Measurements from ENCODE around the gene DDR2. TPM values are rescaled to one million over a fixed set of nuclear protein-coding genes. Genes with fewer than 3 reads are reported as not detected.
A peak's percentile ranks its signal among the peaks of the same experiment; 100 is the strongest.
"Not testable (repeated sequence)": the region's sequence is repeated elsewhere in the genome, so short reads cannot be mapped to it uniquely, and the experiment has no call there.

DDR2 gene
- total and polyA plus RNA-seq, 3 experiments from 2014 or later: 0.09 to 0.20 (median 0.13) TPM

- H3K4me3 Mint-ChIP-seq, H3K9me3 Mint-ChIP-seq, DNase-seq: not testable (repeated sequence)
Measured at GRCh38 chr1:162818666-162819065, 186.4 kb downstream of the DDR2 start.

GRCh38 chr1:162822391-162823200, 190.3 kb downstream of the DDR2 start:
- H3K4me1 ChIP-seq (ENCODE audit: insufficient read depth, low read length): peaks cover 14% of the 10 kb centered on the region
- DNase-seq: peak in 1 of 5 donors; percentile 1
- POLR2A ChIA-PET: no interaction called here
- peaks cover 10 to 36% of the 10 kb centered on the region in 2 donors for H3K27me3 Mint-ChIP-seq
- H3K27ac ChIP-seq (ENCODE audit: low read depth, low read length): no peak overlapping the region
- H3K36me3 ChIP-seq (ENCODE audit: insufficient read depth, low read length): no peaks in the 10 kb centered on the region
- H3K4me3 ChIP-seq (ENCODE audit: low read length): peak overlapping the region; percentile 23
- H3K27ac Mint-ChIP-seq: peak overlapping the region in 7 of 8 donors; percentile 48 to 94 (median 84)
- H3K27me3 ChIP-seq (ENCODE audit: insufficient read depth, low read length, poor library complexity, severe bottlenecking): peaks cover 3% of the 10 kb centered on the region
- H3K9me3 Mint-ChIP-seq: peaks cover 0 to 2% (median 0%) of the 10 kb centered on the region in 5 donors
- peak overlapping the region; percentile 62 to 85 (median 79) for H3K4me3 Mint-ChIP-seq
- CTCF ChIA-PET: no interaction called here
- peaks cover 0 to 15% (median 1%) of the 10 kb centered on the region in 3 donors for H3K36me3 Mint-ChIP-seq
- H3K9me3 ChIP-seq (ENCODE audit: low read length): no peaks in the 10 kb centered on the region
- peaks cover 18 to 28% (median 26%) of the 10 kb centered on the region in 3 donors for H3K4me1 Mint-ChIP-seq

More at GRCh38 chr1:162818666-162819065, 186.4 kb downstream of the DDR2 start:
- H3K36me3 Mint-ChIP-seq; H3K27ac ChIP-seq (ENCODE audit: low read depth, low read length); POLR2A ChIA-PET; H3K36me3 ChIP-seq (ENCODE audit: insufficient read depth, low read length); H3K9me3 ChIP-seq (ENCODE audit: low read length); H3K27me3 ChIP-seq (ENCODE audit: insufficient read depth, low read length, poor library complexity, severe bottlenecking); H3K4me3 ChIP-seq (ENCODE audit: low read length); CTCF ChIA-PET; H3K27ac Mint-ChIP-seq: not testable (repeated sequence)
- peaks cover 14% of the 10 kb centered on the region for H3K4me1 ChIP-seq (ENCODE audit: insufficient read depth, low read length)
- H3K4me1 Mint-ChIP-seq: peaks cover 17 to 22% (median 21%) of the 10 kb centered on the region in 3 donors
- H3K27me3 Mint-ChIP-seq: peaks cover 4 to 20% of the 10 kb centered on the region in 2 donors

- Mint-ChIP-seq H3K27ac (peak overlapping the region in 5 of 8 donors; percentile 20 to 68 (median 48)), H3K4me1 (peaks cover 18 to 28% (median 26%) of the 10 kb centered on the region in 3 donors), H3K36me3 (peaks cover 0 to 12% (median 1%) of the 10 kb centered on the region in 3 donors), H3K4me3 (peak overlapping the region; percentile 62 to 85 (median 79)), H3K9me3 (peaks cover 0 to 2% (median 0%) of the 10 kb centered on the region in 5 donors), H3K27me3 (peaks cover 10 to 40% of the 10 kb centered on the region in 2 donors)
- peaks cover 3% of the 10 kb centered on the region for H3K27me3 ChIP-seq (ENCODE audit: insufficient read depth, low read length, poor library complexity, severe bottlenecking)
- H3K9me3 ChIP-seq (ENCODE audit: low read length): no peaks in the 10 kb centered on the region
- ChIA-PET CTCF (no interaction called here), POLR2A (no interaction called here)
- no peak overlapping the region for H3K27ac ChIP-seq (ENCODE audit: low read depth, low read length)
- H3K36me3 ChIP-seq (ENCODE audit: insufficient read depth, low read length): no peaks in the 10 kb centered on the region
- no peak overlapping the region for H3K4me3 ChIP-seq (ENCODE audit: low read length)
- DNase-seq: no peak
- peaks cover 14% of the 10 kb centered on the region for H3K4me1 ChIP-seq (ENCODE audit: insufficient read depth, low read length)
Measured at GRCh38 chr1:162823231-162823630, 191.0 kb downstream of the DDR2 start.

- no peaks in the 10 kb centered on the region for H3K36me3 ChIP-seq (ENCODE audit: insufficient read depth, low read length)
- no peak overlapping the region for H3K27ac ChIP-seq (ENCODE audit: low read depth, low read length)
- H3K4me3 Mint-ChIP-seq: peak overlapping the region in 1 of 7 donors; percentile 8
- H3K36me3 Mint-ChIP-seq: peaks cover 0 to 9% (median 1%) of the 10 kb centered on the region in 3 donors
- no peak for DNase-seq
- peaks cover 10 to 44% of the 10 kb centered on the region in 2 donors for H3K27me3 Mint-ChIP-seq
- CTCF ChIA-PET: no interaction called here
- peak overlapping the region in 3 of 8 donors; percentile 19 to 21 (median 20) for H3K27ac Mint-ChIP-seq
- no peaks in the 10 kb centered on the region for H3K9me3 ChIP-seq (ENCODE audit: low read length)
- peaks cover 18 to 28% (median 26%) of the 10 kb centered on the region in 3 donors for H3K4me1 Mint-ChIP-seq
- peaks cover 3% of the 10 kb centered on the region for H3K27me3 ChIP-seq (ENCODE audit: insufficient read depth, low read length, poor library complexity, severe bottlenecking)
- POLR2A ChIA-PET: no interaction called here
- H3K4me3 ChIP-seq (ENCODE audit: low read length): no peak overlapping the region
- H3K4me1 ChIP-seq (ENCODE audit: insufficient read depth, low read length): peaks cover 14% of the 10 kb centered on the region
- peaks cover 0 to 2% (median 0%) of the 10 kb centered on the region in 5 donors for H3K9me3 Mint-ChIP-seq
Measured at GRCh38 chr1:162823771-162824525, 191.7 kb downstream of the DDR2 start.

- Mint-ChIP-seq H3K36me3 (peaks cover 0 to 9% (median 1%) of the 10 kb centered on the region in 3 donors), H3K27me3 (peaks cover 12 to 32% of the 10 kb centered on the region in 2 donors), H3K4me1 (peaks cover 0 to 8% (median 0%) of the 10 kb centered on the region in 3 donors), H3K27ac (no peak overlapping the region), H3K4me3 (no peak overlapping the region), H3K9me3 (peaks cover 0 to 2% (median 0%) of the 10 kb centered on the region in 5 donors)
- Histone ChIP-seq H3K4me3 (ENCODE audit: low read length) (no peak overlapping the region), H3K36me3 (ENCODE audit: insufficient read depth, low read length) (no peaks in the 10 kb centered on the region), H3K9me3 (ENCODE audit: low read length) (no peaks in the 10 kb centered on the region), H3K27me3 (ENCODE audit: insufficient read depth, low read length, poor library complexity, severe bottlenecking) (no peaks in the 10 kb centered on the region), H3K27ac (ENCODE audit: low read depth, low read length) (no peak overlapping the region), H3K4me1 (ENCODE audit: insufficient read depth, low read length) (no peaks in the 10 kb centered on the region)
- ChIA-PET POLR2A (no interaction called here), CTCF (no interaction called here)
- DNase-seq: no peak
Measured at GRCh38 chr1:162829268-162829667, 197.0 kb downstream of the DDR2 start.

- no peak overlapping the region for H3K27ac Mint-ChIP-seq
- H3K9me3 ChIP-seq (ENCODE audit: low read length): no peaks in the 10 kb centered on the region
- H3K27ac ChIP-seq (ENCODE audit: low read depth, low read length): no peak overlapping the region
- CTCF ChIA-PET: no interaction called here
- peaks cover 0 to 3% (median 2%) of the 10 kb centered on the region in 5 donors for H3K9me3 Mint-ChIP-seq
- peaks cover 0 to 9% (median 0%) of the 10 kb centered on the region in 3 donors for H3K36me3 Mint-ChIP-seq
- H3K4me1 ChIP-seq (ENCODE audit: insufficient read depth, low read length): no peaks in the 10 kb centered on the region
- POLR2A ChIA-PET: interaction anchor here (0.6 kb wide), 1 partner anchor 37 kb away, joined by 12 read pairs; no protein-coding TSS in a partner anchor
- H3K4me1 Mint-ChIP-seq: peaks cover 4 to 25% (median 7%) of the 10 kb centered on the region in 3 donors
- H3K27me3 Mint-ChIP-seq: peaks cover 8 to 17% of the 10 kb centered on the region in 2 donors
- H3K4me3 Mint-ChIP-seq: no peak overlapping the region
- H3K27me3 ChIP-seq (ENCODE audit: insufficient read depth, low read length, poor library complexity, severe bottlenecking): no peaks in the 10 kb centered on the region
- no peak overlapping the region for H3K4me3 ChIP-seq (ENCODE audit: low read length)
- H3K36me3 ChIP-seq (ENCODE audit: insufficient read depth, low read length): no peaks in the 10 kb centered on the region
- DNase-seq: no peak
Measured at GRCh38 chr1:162832470-162832869, 200.2 kb downstream of the DDR2 start.

GRCh38 chr1:162835157-162835899, 203.1 kb downstream of the DDR2 start:
- H3K36me3 Mint-ChIP-seq: peaks cover 2 to 25% (median 3%) of the 10 kb centered on the region in 3 donors
- peaks cover 6 to 23% (median 19%) of the 10 kb centered on the region in 5 donors for H3K9me3 Mint-ChIP-seq
- Histone ChIP-seq H3K27me3 (ENCODE audit: insufficient read depth, low read length, poor library complexity, severe bottlenecking) (no peaks in the 10 kb centered on the region), H3K36me3 (ENCODE audit: insufficient read depth, low read length) (no peaks in the 10 kb centered on the region), H3K4me3 (ENCODE audit: low read length) (no peak overlapping the region), H3K9me3 (ENCODE audit: low read length) (no peaks in the 10 kb centered on the region), H3K27ac (ENCODE audit: low read depth, low read length) (no peak overlapping the region), H3K4me1 (ENCODE audit: insufficient read depth, low read length) (no peaks in the 10 kb centered on the region)
- CTCF ChIA-PET: no interaction called here
- peaks cover 4 to 25% (median 7%) of the 10 kb centered on the region in 3 donors for H3K4me1 Mint-ChIP-seq
- H3K4me3 Mint-ChIP-seq: peak overlapping the region in 2 of 7 donors; percentile 9 to 17
- peaks cover 6 to 12% of the 10 kb centered on the region in 2 donors for H3K27me3 Mint-ChIP-seq
- no peak for DNase-seq
- POLR2A ChIA-PET: no interaction called here
- peak overlapping the region in 1 of 8 donors; percentile 59 for H3K27ac Mint-ChIP-seq
